GM18868 (cell line): Measurements from ENCODE around the gene ST8SIA2.
"Not testable (repeated sequence)": the region's sequence is repeated elsewhere in the genome, so short reads cannot be mapped to it uniquely, and the experiment has no call there.

Experiments
- ATAC-seq: cut with Tn5 transposase; IDR thresholded peaks from one replicate; pipeline ENCODE4 v1.9.1; 2021; ENCODE audit warnings: mild to moderate bottlenecking, moderate library complexity; ENCODE audit not compliant: unreplicated experiment

Gene ST8SIA2

DNA sequence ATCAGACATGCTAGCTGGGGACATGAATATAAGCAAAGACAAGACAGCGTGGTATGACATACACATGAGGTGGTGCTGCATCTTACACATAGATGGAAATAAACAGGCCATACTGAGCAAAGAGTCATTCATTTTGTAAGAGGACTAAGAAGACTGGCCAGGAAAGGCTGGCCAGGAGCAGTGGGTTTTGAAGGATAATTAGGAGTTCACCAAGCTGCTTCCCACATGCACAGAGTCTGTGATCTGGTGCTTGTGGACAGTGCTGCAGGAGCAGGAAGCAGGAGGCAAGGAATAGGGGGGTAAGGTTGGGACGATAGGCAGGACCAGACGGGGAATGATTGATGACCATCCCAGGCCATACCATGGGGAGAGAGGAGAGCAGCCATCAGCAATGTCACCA, 41.5 kb downstream of the ST8SIA2 start:
- ATAC-seq: no peak

DNA sequence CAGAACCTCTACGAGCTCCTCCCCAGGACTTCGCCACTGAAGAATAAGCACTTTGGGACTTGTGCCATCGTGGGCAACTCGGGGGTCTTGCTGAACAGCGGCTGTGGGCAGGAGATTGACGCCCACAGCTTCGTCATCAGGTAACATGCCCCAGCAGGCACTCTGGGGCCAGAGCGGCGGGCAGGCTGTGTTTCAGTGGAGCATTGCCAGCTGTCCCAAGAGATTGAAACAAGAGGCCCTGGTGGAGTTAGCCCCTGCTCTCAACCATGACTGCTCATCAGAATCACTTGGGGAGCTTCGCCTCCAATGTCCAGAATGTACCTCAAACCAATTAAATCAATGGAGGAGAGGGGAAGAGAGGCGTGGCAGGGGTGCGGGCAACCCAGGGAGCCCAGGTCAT, 44.8 kb downstream of the ST8SIA2 start:
- ATAC-seq: no peak

GRCh38 chr15:92443381-92443780, 49.7 kb downstream of the ST8SIA2 start:
- no peak for ATAC-seq

- no peak for ATAC-seq
Observed at GRCh38 chr15:92444631-92445030, 51.0 kb downstream of the ST8SIA2 start.

DNA sequence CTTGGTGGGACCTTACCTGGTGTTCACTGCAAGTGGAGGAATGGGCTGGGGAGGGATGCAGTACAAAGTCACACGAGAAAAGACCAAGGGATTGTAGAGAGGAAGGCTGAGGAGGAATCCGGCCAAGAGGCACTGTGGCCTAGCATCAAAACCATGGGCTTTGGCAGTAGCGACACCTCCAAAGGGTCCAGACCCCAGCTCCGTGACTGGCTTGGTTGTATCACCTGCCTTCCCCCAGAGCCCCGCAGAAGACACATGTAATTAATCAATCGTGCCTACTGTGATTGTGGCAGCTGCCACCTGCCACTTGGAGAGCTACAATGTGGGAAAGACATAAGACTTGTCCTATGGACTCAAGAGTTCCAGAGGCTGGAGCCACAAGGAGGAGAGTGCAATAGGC, 54.7 kb downstream of the ST8SIA2 start:
- no peak for ATAC-seq

- no peak for ATAC-seq
Observed at GRCh38 chr15:92449476-92449875, 55.8 kb downstream of the ST8SIA2 start.

- no peak for ATAC-seq
Observed at GRCh38 chr15:92451225-92451825, 57.6 kb downstream of the ST8SIA2 start.

- ATAC-seq: no peak
Observed at GRCh38 chr15:92452143-92452542, 58.5 kb downstream of the ST8SIA2 start.

GRCh38 chr15:92453607-92454006, 59.9 kb downstream of the ST8SIA2 start:
- ATAC-seq: no peak

DNA sequence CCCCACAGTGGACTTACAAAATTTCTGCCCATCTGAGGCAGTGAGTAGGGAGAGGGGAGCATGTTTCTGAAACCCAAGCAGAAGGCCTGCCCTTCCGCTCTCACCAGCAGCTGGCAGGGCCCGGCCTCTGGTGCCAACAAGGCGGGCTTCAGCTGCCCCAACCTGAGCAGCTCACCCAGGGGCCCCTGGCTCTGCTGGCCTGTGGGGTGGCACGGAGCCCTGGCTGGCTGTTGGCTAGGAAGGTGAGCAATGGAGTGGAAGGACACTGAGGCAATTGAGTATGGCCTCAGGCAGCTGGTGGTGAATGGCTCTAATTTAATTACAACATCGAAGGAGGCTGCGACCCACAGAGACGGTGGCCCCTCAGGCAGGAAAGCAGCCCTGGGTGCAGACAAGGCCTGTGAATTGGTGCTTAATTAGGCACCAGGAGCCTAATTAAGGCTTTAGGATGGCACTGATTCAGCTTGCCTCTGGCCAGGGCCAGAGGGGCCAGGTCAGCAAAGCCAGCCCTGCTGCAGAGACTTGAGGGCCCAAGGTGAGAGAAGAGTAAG, 60.9 kb downstream of the ST8SIA2 start:
- ATAC-seq: no peak

DNA sequence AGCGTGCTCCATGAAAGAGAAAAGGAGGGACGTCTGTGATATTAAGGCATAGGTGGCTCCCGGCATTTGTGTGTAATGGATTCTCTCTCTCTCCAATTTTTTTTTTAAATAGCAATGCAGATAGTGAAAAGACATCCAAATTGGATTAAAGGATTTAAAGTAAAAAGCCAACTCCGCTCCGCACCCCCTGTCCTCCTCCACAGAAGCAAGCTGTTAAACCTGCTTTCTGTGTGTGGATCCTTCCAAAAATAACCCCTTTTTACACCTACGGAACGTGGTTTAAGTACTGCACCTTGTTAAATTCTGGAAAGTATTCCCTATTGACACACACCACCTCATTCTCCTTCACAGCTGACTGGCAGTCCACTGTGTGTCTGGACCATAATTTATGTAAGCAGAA, 61.6 kb downstream of the ST8SIA2 start:
- ATAC-seq: no peak

DNA sequence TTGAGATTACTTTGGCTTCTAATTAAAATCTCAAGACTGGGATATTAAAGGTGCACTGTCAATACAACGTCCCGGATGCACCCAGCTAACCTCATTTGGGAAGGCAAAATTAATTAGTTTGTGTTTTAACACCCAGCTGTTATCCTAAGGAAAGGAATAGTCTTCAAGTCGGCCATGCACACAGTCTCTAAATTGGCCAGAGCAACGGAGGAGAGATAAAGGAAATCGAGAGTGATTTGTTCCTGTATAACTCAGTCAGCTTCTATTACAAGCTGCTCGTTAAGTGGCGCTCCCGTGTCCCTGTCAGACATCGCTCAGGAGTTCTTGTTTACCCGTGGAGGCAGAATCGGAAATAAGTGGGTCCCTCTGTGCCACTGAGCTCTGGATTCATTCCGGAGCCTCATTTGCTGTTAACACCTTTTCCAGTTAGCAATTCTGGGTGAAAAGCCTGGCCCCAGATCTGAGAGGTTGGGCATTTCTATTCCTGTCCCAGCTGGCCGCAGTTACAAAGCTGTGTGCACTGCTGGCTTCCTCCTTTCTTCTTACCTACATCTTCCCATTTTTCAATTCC, 63.9 kb downstream of the ST8SIA2 start:
- ATAC-seq: no peak

- no peak for ATAC-seq
Observed at GRCh38 chr15:92460023-92460422, 66.3 kb downstream of the ST8SIA2 start.

- no peak for ATAC-seq
Observed at GRCh38 chr15:92462424-92463125, 68.9 kb downstream of the ST8SIA2 start.

GRCh38 chr15:92463352-92463751, 69.7 kb downstream of the ST8SIA2 start:
- ATAC-seq: no peak

DNA sequence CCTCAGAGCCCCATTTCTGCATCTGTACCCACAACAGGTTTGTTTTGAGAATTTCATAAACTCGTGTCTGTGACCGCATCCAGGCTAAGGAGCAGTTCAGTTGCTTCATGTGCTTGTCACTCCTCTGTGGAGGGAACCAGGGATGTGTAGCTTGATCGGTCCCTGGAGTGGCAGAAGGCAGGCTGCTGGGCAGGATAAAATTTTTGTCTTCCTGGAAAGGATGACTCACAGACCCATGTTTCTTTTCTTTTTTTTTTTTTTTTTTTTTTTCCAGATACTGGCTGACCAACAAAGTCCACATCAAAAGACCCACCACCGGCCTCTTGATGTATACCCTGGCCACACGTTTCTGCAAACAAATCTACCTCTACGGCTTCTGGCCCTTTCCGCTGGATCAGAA, 70.1 kb downstream of the ST8SIA2 start:
- ATAC-seq: no peak

DNA sequence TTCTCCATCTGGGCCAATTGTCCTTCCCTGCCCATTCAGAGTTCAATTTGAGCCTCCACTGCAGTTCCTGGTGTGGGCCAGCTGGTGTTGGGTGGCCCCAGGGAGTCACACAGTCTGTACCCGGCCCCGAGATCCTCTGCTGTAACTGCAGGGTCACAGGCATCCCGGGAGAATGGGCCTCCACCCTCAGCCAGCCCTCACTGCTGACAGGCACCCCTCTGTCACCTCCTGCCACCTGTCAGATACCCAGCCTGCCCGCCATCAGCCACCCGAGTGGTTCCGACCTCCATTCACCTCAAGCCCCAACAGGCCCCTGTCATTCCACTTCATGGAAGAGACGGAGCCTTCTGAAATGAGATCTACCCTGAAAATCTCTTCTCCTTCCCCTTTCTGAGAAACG, 73.2 kb downstream of the ST8SIA2 start:
- no peak for ATAC-seq

DNA sequence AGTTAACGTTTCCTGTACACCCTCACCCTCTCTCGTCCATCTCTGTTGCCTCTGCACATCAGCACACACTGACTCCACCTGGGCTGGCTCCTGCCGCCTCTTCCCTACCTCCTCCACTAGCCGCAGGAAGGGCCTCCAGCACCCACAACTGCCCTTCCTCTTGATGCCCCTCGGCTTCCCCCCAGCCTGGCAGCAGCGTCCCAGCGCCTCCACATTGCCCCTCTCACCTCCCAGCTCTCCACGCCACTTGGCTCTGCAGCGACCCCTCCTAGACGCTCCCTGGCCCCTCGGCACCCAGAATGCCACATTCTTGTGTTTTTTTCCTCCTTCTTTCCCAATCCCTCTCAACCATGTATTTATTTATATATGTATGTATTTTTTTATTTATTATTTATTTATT, 73.6 kb downstream of the ST8SIA2 start:
- no peak for ATAC-seq

DNA sequence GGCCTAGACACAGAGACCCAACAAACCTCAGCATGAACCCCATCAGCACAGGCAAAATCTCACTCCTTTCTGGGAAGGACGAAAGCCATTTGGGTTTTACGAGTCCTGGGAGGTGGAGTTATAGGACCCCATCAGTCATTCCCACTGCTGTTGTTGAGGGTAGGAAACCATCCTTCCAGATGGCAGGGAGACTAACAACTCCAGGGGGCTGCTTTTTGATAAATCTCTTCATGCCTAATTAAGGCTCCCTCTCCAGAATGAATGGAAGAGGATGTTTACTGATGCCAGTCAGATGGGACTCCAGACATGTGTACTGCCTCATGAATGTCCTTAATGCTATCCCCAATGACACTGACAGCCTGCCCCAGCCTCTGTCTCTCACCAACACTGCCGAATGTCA, 75.3 kb downstream of the ST8SIA2 start:
- ATAC-seq: no peak

DNA sequence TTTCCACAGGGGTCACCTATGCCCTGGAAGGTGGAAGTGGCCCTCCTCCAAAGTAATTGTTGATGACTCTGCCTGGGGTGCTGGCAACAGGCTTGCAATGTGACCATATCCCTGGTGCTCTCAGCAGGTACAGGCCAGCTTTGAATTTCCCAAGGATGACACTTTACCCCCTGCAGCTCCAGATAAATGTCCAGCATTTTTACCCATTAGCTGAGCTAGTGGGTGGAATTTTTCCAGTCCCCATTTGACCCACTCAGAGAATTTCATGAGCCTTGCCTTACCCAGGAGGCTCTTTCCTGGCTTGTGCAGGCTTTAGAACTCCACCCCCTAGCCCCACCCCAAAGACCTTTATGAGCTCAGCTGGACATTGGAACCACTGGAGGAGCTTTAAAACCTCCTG, 77.6 kb downstream of the ST8SIA2 start:
- no peak for ATAC-seq

DNA sequence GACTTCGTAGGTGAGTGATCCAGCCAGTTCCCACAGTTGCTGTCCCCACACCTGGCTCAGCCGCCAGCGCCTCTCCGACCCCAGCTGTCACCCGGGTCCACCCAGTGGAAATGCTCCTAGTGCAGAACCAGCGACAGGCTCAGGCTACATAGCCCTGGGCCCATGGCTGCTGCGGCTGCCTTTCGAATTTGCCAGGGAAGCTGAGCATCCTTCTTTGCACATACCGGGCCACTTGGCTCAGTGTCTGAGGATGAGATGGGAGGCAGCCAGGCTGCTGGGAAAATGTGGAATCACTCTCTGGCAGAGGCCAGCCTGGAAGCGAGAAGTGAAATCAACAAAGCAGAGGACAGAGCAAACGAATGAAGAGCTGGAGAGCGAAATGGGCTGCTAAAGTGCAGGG, 80.1 kb downstream of the ST8SIA2 start:
- no peak for ATAC-seq

DNA sequence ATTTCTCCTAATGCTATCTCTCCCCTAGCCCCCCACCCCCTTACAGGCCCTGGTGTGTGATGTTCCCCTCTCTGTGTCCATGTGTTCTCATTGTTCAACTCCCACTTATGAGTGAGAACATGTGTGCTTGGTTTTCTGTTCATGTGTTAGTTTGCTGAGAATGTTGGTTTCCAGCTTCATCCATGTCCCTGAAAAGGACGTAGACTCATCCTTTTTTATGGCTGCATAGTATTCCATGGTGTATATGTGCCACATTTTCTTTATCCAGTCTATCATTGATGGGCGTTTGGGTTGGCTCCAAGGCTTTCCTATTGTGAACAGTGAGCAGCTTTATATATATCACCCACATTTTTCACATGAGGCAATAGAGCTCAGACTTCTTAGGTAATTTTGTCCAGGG, 86.0 kb downstream of the ST8SIA2 start:
- not testable (repeated sequence) for ATAC-seq
